H1 (cell line): Measurements from ENCODE around the gene LONP2. TPM values are rescaled to one million over a fixed set of nuclear protein-coding genes. Genes with fewer than 3 reads are reported as not detected.

ENCODE experiments used
- BCL11A ChIP-seq, 2 experiments: IDR thresholded peaks; one replicate each; pipeline ENCODE4 v1.6.1; 2011; ENCODE audit warnings: low read depth in 2 of 2, low read length in 2 of 2, mild to moderate bottlenecking in 2 of 2
- polyA plus RNA-seq, 7 experiments: library from polyadenylated mRNA; depleted of rRNA in 3 of 7; stranded (reverse) in 5 of 7; unstranded in 2 of 7; fragments of >200 nt in 5 of 7; fragments of 200-250 nt in 2 of 7; gene quantifications; 1 replicate in 5 of 7; 2 replicates in 1 of 7; 4 replicates in 1 of 7; pipeline versions ENCODE4 v1.2.1 to v1.2.3, GENCODE V29; 2011 to 2013; ENCODE audit warnings: missing spikeins in 2 of 7, mixed read lengths in 2 of 7
- total RNA-seq: library from RNA; stranded (reverse); fragmentation: NEBNext Ultra II Directional; extraction: Animal tissue kit (Norgen Biotek cat#: 25700); gene quantifications from 2 replicates; pipeline ENCODE4 v1.2.1, GENCODE V29; 2021

LONP2 gene
- total and polyA plus RNA-seq, 2 of the 8 experiments (the other 6 are each of a cell fraction or from before 2014, with no cell fraction given): 8.1 to 23.1 TPM

DNA sequence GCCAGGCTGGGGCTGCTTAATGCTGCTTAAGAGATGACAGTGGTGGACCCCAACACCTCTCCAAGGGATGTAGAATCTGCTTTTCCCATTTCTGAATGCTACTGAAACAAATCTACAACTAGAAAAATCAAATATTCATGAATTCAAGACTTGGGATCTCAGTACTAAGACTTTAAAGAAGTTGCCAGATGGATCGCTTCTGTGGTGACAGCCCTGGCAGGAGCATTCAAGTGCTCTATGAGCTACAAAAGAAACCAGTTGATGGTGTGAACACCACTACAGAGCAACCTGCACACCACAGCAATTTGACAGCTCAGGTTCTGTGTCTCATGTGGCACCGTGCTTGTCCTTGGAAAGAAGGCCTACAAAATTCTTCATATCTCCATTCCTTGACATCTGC lies 98.5 kb downstream of the LONP2 start (continued):
- no peak for TF ChIP-seq BCL11A (IDR thresholded peaks at IDR 0.05; ENCODE audit: low read depth in 2 of 2, low read length in 2 of 2)
- TF ChIP-seq, all 59 proteins: peak for 0
